B cell (primary cell): ENCODE data around the gene SMARCD2.

Experiments used
- EZH2 ChIP-seq: IDR thresholded peaks from 2 replicates; pipeline ENCODE4 v1.6.1; 2012; ENCODE audit warnings: borderline replicate concordance, low read depth, mild to moderate bottlenecking, moderate library complexity, low read length; ENCODE audit not compliant: insufficient read depth, poor library complexity, severe bottlenecking
- TF ChIP-seq, protein P1 (sequence below): fragments of 200-600 bp; IDR thresholded peaks from one replicate; pipeline ENCODE4 v1.8.0; 2022; ENCODE audit warnings: antibody characterized with exemption, mild to moderate bottlenecking

DNA sequence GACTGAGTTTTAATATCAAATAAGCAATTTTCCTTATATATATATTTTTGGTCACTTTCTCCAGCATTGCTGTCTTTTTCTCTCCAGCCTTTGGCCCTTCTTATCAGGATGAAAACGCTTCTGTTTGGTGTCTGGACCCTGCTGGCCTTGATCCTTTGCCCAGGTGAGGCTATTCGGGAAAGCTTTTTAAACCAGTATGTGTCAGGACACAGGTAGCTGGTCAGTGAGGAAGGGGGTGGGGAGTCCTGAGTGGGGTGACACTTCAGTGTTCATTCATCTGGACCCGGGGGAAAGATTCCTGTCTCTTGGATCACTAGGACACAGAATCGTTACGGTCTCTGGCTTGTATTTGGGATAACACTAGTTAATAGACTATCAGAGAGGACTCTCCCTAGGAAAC is 12.2 kb upstream of the SMARCD2 start:
- TF ChIP-seq, protein P1, sequence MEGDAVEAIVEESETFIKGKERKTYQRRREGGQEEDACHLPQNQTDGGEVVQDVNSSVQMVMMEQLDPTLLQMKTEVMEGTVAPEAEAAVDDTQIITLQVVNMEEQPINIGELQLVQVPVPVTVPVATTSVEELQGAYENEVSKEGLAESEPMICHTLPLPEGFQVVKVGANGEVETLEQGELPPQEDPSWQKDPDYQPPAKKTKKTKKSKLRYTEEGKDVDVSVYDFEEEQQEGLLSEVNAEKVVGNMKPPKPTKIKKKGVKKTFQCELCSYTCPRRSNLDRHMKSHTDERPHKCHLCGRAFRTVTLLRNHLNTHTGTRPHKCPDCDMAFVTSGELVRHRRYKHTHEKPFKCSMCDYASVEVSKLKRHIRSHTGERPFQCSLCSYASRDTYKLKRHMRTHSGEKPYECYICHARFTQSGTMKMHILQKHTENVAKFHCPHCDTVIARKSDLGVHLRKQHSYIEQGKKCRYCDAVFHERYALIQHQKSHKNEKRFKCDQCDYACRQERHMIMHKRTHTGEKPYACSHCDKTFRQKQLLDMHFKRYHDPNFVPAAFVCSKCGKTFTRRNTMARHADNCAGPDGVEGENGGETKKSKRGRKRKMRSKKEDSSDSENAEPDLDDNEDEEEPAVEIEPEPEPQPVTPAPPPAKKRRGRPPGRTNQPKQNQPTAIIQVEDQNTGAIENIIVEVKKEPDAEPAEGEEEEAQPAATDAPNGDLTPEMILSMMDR, result no peak
- no peak for TF ChIP-seq EZH2
